Loucy (cell line): Measurements from ENCODE around the gene HDHD5.

Source experiments
- H2AFZ ChIP-seq: fragments of 200-600 bp; sonication (generic); 2 replicates; pipeline ENCODE4 v1.6.0; 2016; ENCODE audit warnings: antibody characterized with exemption, mild to moderate bottlenecking, low read length, moderate library complexity
- H3F3A ChIP-seq: fragments of 200-600 bp; 2 replicates; pipeline ENCODE4 v1.6.0; 2016; ENCODE audit warnings: antibody characterized with exemption, low read depth, mild to moderate bottlenecking
- H3K27me3 ChIP-seq: fragments of 200-600 bp; sonication (generic); 2 replicates; pipeline ENCODE4 v1.6.1; 2014; ENCODE audit warnings: low read length, mild to moderate bottlenecking; ENCODE audit not compliant: insufficient read depth, poor library complexity, severe bottlenecking
- H3K36me3 ChIP-seq: fragments of 200-600 bp; sonication (generic); 2 replicates; pipeline ENCODE4 v1.6.1; 2016; ENCODE audit warnings: low read length; ENCODE audit not compliant: insufficient read depth
- H3K4me1 ChIP-seq: fragments of 200-600 bp; sonication (generic); 2 replicates; pipeline ENCODE4 v1.5.1; 2014; ENCODE audit warnings: low read length, mild to moderate bottlenecking; ENCODE audit not compliant: insufficient read depth, poor library complexity, severe bottlenecking
- H3K4me2 ChIP-seq: fragments of 200-600 bp; sonication (generic); 2 replicates; pipeline ENCODE4 v1.6.0; 2014; ENCODE audit warnings: antibody characterized with exemption, low read length, low read depth, mild to moderate bottlenecking; ENCODE audit not compliant: poor library complexity, severe bottlenecking
- H3K4me3 ChIP-seq: fragments of 200-600 bp; sonication (generic); 2 replicates; pipeline ENCODE4 v1.5.1; 2014; ENCODE audit warnings: low read length, mild to moderate bottlenecking, mixed read lengths; ENCODE audit not compliant: poor library complexity, severe bottlenecking
- H3K79me2 ChIP-seq: fragments of 200-600 bp; sonication (generic); 2 replicates; pipeline ENCODE4 v1.6.1; 2014; ENCODE audit warnings: low read length; ENCODE audit not compliant: insufficient read depth
- H3K9ac ChIP-seq: fragments of 200-600 bp; sonication (generic); 2 replicates; pipeline ENCODE4 v1.6.0; 2014; ENCODE audit warnings: mild to moderate bottlenecking, low read depth, low read length, moderate library complexity; ENCODE audit not compliant: poor library complexity, severe bottlenecking
- H3K9me2 ChIP-seq: fragments of 200-600 bp; sonication (generic); replicated peaks from 2 replicates; pipeline ENCODE4 v1.6.1; 2016; ENCODE audit warnings: low read depth, low read length, mixed read lengths
- H3K9me3 ChIP-seq: fragments of 200-600 bp; sonication (generic); 2 replicates; pipeline ENCODE4 v1.6.1; 2014; ENCODE audit warnings: mild to moderate bottlenecking, antibody characterized with exemption, low read length, low read depth; ENCODE audit not compliant: insufficient read depth
- H4K20me1 ChIP-seq: fragments of 200-600 bp; sonication (generic); 2 replicates; pipeline ENCODE4 v1.6.0; 2014; ENCODE audit warnings: antibody characterized with exemption, low read length, mild to moderate bottlenecking; ENCODE audit not compliant: insufficient read depth, poor library complexity, severe bottlenecking
- CTCF ChIP-seq: fragments of 200-600 bp; sonication (generic); conservative IDR thresholded peaks from 2 replicates; pipeline ENCODE4 v1.5.1; 2014; ENCODE audit warnings: mild to moderate bottlenecking, antibody characterized with exemption, low read length
- EZH2phosphoT487 ChIP-seq: fragments of 200-600 bp; IDR thresholded peaks from 2 replicates; pipeline ENCODE4 v1.6.1; 2018; ENCODE audit warnings: antibody characterized with exemption, mild to moderate bottlenecking, moderate library complexity, borderline replicate concordance

Gene HDHD5

DNA sequence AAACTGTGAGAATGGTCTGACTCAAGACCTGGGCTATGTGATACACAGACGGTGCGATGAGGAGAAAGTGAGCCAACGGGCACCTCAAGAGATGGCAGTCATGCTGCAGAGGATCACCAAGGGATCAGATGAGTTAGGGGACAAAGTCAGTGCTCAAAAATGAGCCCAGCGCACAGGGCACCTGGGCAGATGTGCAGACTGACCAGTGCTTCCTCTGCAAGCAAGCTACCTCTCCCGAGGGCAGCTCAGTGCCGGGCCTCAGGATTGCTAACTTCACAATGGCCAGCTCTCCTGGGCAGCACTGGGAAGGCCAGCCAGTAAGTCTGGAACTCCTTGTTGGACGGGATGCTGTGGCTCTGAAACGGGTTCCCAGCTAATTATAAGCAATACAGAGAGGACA, 15.3 kb downstream of the HDHD5 start:
- H4K20me1 ChIP-seq, result peaks cover 2% of the 10 kb centered on the region
- H3K4me3 ChIP-seq, result no peak overlapping the region

GRCh38 chr22:17143101-17143500, 16.0 kb downstream of the HDHD5 start:
- H3K27me3 ChIP-seq, result no peaks in the 10 kb centered on the region
- no peaks in the 10 kb centered on the region for H3K9me2 ChIP-seq
- H3K9ac ChIP-seq, result no peak overlapping the region
- H3F3A ChIP-seq, result no peaks in the 10 kb centered on the region
- H3K36me3 ChIP-seq, result peaks cover 85% of the 10 kb centered on the region; the same call in 1 of the 2 replicates
- H3K4me3 ChIP-seq, result no peak overlapping the region
- TF ChIP-seq EZH2phosphoT487 (no peak), CTCF (no peak)
- H2AFZ ChIP-seq, result no peak overlapping the region
- H3K79me2 ChIP-seq, result peaks cover 10% of the 10 kb centered on the region; the same call in 1 of the 2 replicates
- no peaks in the 10 kb centered on the region for H3K4me1 ChIP-seq
- no peaks in the 10 kb centered on the region for H4K20me1 ChIP-seq
- H3K4me2 ChIP-seq, result no peak overlapping the region
- H3K9me3 ChIP-seq, result no peaks in the 10 kb centered on the region

More for the DNA sequence above, 15.3 kb downstream of the HDHD5 start:
- H3K79me2 ChIP-seq, result peaks cover 16% of the 10 kb centered on the region; the same call in 1 of the 2 replicates
- peaks cover 85% of the 10 kb centered on the region; the same call in 1 of the 2 replicates for H3K36me3 ChIP-seq
- no peaks in the 10 kb centered on the region for H3F3A ChIP-seq
- H2AFZ ChIP-seq, result no peak overlapping the region
- H3K9ac ChIP-seq, result no peak overlapping the region
- H3K4me1 ChIP-seq, result no peaks in the 10 kb centered on the region
- TF ChIP-seq EZH2phosphoT487, result no peak
- no peak for TF ChIP-seq CTCF
- no peaks in the 10 kb centered on the region for H3K27me3 ChIP-seq
- no peak overlapping the region for H3K4me2 ChIP-seq
- H3K9me2 ChIP-seq, result no peaks in the 10 kb centered on the region
- no peaks in the 10 kb centered on the region for H3K9me3 ChIP-seq

DNA sequence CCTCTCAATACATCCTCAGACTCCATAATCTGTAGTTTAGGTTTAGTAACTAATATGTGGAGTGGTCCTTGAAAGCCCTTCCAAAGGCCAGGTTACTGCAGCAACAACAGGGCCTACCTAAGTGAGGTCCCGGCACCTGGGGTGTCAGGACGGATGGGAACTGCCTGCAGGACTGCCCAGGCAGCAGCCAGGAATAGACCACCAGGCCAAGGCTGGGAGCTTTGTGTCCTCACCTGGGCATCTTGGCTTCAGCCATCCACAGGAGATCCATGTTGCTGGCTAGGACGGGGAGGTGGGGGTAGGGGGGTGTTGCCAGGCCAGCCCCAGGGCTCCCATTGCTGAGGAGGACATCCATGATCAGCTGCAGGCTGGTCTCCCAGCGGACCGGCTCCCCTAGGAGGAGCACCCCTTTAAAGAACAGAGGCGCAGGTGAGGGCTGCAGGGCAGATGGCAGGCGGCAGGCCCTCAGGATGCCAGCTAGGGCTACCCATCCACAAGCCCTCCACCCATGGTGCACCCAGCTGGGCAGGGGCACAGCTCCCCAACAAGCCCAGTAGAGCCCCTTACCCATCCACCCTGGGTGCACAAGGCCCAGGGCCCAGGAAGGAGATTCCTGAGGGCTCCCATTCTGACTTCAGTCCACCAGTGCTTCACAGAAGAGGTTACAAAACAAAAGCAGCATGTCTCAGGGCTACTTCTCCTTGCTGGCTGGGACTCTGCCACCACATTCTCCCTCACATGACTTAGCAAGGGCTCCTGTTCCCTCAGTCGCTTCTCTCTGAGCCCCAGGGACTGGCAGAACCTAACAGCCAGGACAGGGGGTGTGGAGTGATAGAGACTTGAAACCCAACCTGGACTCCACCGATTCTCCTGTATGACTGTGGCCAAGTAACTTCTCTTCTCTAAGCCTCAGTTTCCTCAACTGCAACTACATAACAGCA, 18.0 kb downstream of the HDHD5 start:
- H3K4me3 ChIP-seq, result no peak overlapping the region
- TF ChIP-seq EZH2phosphoT487 (no peak), CTCF (no peak)
- no peaks in the 10 kb centered on the region for H3F3A ChIP-seq
- H3K27me3 ChIP-seq, result no peaks in the 10 kb centered on the region
- H3K79me2 ChIP-seq, result no peaks in the 10 kb centered on the region
- H3K4me2 ChIP-seq, result no peak overlapping the region
- H3K4me1 ChIP-seq, result no peaks in the 10 kb centered on the region
- H3K9me2 ChIP-seq, result no peaks in the 10 kb centered on the region
- no peaks in the 10 kb centered on the region for H4K20me1 ChIP-seq
- H3K9ac ChIP-seq, result no peak overlapping the region
- peaks cover 89% of the 10 kb centered on the region; the same call in 1 of the 2 replicates for H3K36me3 ChIP-seq
- no peaks in the 10 kb centered on the region for H3K9me3 ChIP-seq
- H2AFZ ChIP-seq, result no peak overlapping the region
